DOHH2 (cell line): ENCODE results near the gene SMARCA5.

ENCODE experiments used
- CTCF ChIP-seq: fragments of 200-600 bp; sonication (generic); IDR thresholded peaks from one replicate; pipeline ENCODE4 v1.5.1; 2014; ENCODE audit warnings: antibody characterized with exemption, mild to moderate bottlenecking, low read depth, low read length; ENCODE audit not compliant: poor library complexity, severe bottlenecking
- EZH2phosphoT487 ChIP-seq: fragments of 200-600 bp; sonication (generic); IDR thresholded peaks from 2 replicates; pipeline ENCODE4 v1.6.1; 2017; ENCODE audit warnings: borderline replicate concordance, mild to moderate bottlenecking, antibody characterized with exemption, low read length, moderate library complexity, mixed read lengths

GRCh38 chr4:143564472-143564871, 51.0 kb downstream of the SMARCA5 start:
- no peak for TF ChIP-seq CTCF
- TF ChIP-seq EZH2phosphoT487 = no peak
